T-helper 1 cell (primary cell): ENCODE measurements around the gene GRIA3.

Experiments used
- DNase-seq, 5 donors: peaks; one replicate each; pipeline ENCODE4 v3.0.0-alpha.2; 2012 to 2020
- total RNA-seq, 4 donors: gene quantifications; one replicate each; lab custom pipeline; 2026; lab: John Stamatoyannopoulos, UW

The GRIA3 gene
- 0 to 0.46 (median 0.14) reads per million in 4 donors for total RNA-seq

DNA sequence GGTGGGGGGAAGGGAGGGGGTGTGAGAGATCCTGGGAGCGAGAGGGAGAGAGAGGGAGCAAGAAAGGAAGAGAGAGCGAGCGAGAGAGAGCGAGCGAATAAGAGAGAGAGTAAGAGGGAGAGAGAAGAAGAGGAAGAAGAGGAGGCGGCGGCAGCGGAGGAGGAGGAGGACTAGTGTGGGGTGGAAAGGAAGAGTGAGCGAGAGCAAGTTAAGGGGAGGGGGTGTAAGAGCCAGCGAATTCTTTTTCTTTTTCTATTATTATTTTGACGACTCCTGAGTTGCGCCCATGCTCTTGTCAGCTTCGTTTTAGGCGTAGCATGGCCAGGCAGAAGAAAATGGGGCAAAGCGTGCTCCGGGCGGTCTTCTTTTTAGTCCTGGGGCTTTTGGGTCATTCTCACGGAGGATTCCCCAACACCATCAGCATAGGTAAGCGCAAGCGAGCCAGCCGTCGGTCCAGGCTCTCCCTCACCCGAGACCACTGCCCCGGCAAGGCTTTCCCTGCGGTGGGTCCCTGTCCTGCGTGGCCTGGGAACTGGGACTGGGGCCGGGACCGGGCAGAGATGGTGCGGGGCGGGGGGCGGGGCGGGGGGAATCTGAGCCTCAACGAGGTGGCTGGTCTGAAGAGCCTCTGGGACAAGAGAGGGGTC, at the start of gene GRIA3:
Gene GRIA3, plus strand, starts transcription at position 60 of the 647 bp plus-strand sequence. Its CDS starts 258 bp downstream, at position 318.
- no peak for DNase-seq

DNA sequence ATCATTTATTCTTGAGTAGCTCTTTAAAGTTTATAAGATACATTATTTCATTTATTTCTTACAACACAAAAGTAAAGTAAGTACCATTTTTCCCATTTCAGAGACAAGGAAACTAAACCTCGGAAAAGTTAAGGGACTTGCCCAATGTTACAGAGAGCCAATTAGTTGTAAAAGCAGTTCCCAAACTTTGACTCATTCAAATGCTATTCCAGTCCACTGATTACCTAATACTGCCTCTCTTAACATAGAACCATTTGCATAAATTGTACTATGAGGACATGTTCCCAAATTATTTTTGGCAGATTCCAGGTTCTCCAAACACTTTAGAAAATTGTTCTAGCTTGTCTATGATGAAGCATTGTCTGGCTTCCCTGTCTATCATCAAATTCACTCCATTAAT, 45.6 kb upstream of the GRIA3 start:
- DNase-seq: no peak

DNA sequence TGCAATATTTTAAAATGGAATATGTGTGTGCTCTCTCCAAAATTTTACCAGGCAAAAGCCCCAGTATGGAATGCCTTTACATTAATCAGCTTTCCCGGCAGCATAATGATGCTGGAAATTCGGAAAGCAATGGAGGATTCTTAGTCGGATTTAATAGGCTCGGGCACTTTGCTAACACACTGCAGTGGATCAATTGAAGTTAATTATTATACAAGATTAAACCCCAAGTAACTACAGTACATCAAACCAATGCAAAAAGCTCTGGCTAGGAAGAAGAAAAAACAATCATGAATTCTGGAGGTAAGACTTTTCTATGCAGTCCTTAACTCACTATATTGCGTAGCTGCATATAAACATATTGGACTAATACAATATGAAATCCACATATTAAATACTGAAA, 43.6 kb upstream of the GRIA3 start:
- DNase-seq: no peak

DNA sequence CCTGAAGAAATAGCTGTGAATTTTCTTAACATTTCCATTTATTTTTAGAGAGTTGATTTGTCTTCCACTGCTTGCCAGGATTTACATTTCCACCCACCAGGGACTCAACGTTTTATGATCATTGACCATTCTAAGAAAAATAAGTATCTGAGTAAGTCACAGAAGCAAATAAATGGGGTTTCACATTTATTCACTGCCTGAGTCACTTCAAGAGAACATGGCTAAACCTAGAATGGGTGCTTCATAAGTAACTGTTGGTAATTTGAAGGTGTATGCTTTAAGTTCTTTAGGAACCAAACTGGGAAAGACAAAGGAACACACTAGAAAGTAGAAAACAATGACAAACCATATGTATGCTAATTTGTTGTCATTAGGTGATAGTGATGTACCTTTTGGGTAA, 43.2 kb upstream of the GRIA3 start:
- no peak for DNase-seq

DNA sequence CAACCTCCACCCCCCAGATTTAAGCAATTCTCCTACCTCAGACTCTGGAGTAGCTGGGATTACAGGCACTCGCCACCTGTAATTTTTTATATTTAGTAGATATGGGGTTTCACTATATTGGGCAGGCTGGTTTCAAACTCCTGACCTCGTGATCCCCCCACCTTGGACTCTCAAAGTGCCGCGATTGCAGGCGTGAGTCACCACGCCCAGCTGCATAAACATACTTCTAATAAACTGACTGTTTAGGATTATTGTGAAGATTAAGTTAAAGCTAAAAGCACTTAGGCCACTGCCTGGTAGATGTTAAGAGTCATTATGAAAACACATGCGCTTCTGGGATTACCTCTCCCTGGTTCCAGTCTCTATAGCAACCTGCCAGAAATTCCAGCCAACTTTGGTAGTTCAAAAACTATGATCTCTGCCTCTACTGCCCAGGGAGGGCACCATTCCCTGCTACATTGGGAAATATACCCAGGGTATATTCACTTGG, 30.2 kb upstream of the GRIA3 start:
- DNase-seq: no peak

DNA sequence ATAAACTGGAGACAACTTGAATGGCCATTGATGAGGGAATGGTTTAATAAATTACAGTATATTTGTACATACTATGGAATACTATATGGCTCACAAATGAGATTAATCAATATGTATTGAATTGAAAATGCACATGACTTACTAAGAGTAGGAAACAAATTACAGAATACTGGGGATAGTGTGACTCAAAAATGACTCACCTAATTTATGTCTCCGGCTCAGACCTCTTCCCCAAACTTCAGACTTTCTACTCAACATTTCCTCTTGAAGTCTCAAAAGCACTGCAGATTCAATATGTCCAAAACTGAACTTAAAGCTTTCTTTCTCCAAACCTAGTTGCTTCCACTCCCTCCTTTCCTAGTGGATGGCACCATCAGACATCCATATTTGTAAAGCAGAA, 28.8 kb upstream of the GRIA3 start:
- no peak for DNase-seq

DNA sequence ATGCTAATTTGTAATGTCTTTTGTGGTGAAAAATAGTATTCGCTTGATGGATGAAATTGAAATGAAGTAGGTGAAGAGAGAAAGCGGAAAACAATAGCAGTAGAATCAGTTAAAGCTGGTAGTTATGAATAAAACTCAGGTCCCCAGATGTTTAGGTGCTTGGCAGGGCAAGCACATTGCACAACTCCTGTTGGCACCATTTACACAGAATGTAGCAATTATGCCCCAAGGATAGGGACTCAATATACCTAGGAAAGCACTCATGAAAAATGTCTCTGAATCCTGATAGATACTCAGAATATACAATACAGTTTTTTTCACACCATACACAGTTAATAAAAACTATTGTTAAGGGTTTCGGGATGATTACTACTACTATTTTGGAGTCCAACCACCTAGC, 26.5 kb upstream of the GRIA3 start:
- DNase-seq: no peak

DNA sequence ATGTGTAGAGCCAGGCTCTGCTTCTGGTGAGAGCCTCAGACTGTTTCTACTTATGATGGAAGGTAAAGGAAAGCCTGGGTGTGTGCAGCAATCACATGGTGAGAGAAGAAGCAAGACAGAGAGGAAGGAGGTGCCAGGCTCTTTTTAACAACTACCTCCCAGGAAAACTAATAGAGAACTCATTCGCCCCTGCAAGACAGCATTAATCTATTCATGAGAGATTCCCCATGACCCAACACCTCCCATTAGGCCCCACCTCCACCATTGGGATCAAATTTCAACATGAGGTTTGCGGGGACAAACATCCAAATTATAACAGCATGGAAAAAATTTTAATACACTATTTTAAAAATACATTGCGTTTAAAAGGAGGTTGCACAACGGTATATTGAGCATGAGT, 24.7 kb upstream of the GRIA3 start:
- DNase-seq: no peak

DNA sequence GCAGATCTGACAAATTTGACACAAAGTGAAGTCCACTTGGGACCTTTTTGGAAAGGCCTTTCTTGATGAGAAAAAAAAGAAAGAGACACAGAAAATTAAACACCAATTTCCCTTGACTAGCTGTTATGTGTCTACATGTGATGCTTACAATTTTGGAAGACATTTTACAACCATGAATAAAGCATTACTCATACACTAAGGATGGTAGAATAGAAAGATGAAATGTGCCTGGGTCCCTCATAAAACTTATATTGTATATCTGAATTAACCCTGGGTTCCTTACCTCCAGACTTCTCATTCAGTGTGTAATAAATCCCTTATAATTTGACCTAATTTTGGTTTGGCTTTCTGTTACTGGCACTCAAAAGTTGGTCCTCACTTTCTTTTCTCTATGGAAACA, 16.5 kb upstream of the GRIA3 start:
- no peak for DNase-seq

DNA sequence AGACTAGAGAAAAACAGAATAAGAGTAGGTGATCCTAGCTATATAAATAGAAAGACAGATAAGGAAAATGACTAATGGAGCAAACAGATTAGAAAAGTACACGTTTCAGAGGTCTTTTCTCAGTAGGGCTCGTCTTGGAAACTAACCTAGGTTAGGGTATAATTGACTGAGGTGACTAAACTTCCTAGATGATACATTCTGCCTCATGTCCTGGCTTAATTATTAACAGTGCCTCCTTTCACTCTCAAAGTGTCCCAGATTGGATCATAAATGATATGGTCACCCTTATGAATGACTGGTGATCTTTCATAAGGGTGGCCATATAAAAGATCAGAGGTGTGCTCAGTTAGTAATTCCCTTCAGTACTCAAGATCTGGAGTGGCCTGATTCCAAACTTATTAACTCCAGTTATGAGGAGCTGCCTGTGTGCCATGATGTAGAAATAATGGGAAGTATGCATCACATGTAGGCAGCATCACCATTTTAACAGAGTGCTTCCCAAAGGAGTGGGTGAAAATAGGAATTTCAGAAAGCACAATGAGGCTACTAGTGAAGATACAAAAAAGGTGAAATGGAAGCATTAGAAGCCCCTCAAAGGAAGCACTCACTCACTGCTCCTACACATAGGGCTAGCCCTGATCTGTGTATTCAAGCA, 14.7 kb upstream of the GRIA3 start:
- no peak for DNase-seq

DNA sequence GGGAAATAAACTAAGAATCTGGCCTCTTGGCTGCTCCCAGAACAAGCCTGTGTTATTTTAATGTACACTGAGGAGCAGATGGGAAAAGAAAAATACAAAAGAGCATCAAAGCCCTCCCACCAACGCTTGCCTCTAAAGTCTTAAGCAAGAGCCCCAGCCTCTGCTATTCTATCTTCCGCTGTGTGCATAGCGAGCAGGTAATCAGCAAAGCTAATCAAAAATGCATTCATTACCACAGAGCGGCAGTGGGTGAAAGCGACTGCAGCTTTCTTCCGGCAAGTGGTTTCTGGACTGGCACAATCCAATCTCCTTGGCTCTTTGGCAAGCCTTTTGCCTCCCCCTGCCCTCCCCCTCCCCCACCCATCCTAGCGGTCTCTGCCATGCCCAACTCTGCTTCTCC, 13.5 kb upstream of the GRIA3 start:
- DNase-seq: no peak

DNA sequence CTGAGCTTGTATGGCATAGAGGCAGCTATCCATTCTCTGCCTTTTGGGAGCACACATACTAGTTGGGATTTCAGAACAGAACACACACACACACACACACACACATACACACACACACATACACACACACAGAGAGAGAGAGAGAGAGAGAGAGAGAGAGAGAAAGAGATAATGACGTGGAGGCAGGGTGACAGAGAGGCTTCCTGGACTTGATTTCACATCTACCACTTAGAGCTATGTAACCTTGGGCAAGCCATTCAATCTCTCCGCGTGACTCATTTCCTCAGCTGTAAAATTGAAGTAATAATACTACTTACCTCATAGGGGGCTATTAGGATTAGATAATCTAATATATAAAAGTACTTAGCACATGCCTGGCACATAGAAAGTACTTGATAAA, 12.3 kb upstream of the GRIA3 start:
- DNase-seq: no peak

DNA sequence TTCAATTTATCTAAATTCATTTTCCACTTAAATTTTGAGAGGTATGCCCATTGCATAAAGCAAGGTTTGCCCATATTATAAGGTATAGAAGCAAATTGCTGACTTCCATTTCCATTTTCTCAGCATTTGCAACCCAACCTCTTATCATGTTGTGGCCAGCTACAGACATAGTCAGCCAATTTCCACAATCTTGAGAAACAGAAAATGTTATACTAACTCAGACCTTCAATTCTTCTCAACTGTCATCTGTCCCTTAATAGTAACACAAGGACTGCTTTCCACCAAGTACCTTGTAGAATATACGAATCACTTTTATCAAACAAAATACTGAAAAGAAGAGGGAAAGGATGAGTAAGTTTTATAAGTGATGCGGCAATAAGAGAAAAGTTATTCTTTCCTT, 11.2 kb upstream of the GRIA3 start:
- DNase-seq: no peak

DNA sequence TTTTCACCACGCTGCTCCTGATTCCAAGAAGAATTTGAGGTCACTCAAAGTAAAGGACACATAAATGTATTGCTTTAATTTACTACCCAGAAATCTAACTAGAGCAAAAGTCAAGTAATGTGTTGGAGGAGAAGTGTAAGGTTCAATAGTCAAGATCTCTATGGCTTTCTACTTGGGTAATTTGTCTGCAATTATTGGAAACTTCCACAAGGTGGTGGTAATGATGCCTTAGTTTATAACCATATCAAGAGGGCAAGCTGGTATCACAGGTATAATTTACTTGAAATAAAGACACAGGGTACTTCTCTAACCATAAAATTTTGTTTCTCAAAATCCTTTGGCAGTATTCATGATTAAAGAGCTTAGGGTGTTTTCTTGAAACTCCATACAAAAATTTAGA, 10.2 kb upstream of the GRIA3 start:
- no peak for DNase-seq

DNA sequence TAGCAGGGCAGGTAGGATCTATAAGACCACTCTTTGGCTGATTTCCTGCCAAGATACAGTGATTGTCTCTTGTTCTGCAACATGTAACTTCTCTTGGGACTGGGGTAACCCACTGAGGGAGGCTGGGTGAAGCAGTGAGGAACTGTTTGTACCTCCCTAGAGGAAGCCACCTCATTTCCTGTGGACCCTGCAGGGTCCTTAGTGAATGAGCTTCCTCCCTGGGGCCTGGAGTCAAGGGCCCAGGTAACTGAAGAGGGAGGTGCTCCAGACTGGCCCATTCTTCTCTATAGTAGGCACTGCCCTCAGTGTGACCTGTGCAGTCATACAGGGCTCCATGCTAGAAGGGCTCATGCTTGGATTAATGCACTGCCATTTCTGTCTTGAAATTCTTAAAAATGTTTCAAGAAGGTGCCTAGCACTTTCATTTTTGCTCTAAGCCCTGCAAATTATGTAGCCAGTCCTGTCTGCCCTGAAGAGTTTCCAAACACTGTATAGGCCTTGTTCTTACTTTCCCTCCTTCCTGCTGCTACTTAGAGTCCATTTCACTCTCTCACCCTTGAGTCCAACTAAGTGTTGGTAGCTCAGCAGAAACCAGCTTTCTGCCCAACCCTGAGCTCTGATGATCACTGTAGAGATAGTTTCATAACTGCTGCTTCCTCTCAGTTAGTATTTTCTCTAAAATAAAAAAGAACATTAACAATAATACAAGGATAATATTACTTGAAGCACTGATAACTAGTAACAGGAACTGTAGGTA, 8.5 kb upstream of the GRIA3 start:
- no peak for DNase-seq

DNA sequence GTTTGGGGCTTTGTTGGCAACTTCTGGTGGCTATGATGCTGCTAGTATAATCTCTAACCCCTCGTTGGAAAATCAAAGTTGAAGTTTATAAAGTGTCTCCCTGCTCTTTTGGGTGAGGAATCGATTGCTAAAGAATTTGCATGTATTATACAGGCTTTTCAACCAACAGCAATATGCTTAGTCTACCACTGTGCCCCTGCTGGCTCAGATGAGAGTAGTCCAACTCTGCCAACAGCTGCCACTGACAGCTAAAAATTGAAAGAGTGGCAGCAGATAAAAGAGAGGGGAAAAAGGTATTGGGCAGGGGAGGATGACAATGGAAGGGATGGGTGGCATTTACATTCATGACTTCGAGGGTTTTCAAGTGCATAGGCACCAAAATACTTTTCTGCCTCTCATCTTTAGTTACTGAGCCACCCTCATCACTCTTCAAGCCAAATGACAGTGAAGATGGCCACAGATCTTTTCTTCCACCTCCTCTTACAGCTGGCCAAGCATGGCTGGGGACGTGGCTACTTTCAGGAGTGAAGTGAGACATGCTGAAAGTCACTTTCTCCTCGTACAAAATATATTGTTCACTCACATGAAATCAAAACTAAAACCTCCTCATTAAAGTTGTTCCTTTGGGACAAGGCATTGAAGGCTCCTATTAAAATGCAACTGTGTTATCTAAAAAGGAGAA, 2.7 kb upstream of the GRIA3 start:
- no peak for DNase-seq

DNA sequence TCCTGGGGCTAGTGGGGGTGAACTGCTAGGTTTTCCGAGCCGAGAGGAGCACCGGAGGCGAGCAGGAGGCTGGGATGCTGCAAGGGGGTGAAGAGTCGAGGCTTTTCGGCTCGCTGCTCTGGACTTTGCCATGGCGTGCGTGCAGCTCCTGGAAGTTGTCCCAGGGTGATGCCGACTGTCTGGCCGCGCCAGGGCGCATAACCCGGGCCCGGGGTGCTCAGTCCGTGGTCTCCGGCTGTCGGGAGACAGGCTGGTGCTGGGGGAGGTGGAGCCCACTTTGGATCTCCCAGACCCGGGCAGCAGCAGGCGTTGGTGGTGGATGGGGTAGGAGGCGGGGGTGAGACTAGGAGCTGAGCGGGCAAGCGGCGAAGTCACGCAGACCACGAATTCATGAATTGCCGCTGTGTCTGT, 793 bp downstream of the GRIA3 start:
- no peak for DNase-seq

DNA sequence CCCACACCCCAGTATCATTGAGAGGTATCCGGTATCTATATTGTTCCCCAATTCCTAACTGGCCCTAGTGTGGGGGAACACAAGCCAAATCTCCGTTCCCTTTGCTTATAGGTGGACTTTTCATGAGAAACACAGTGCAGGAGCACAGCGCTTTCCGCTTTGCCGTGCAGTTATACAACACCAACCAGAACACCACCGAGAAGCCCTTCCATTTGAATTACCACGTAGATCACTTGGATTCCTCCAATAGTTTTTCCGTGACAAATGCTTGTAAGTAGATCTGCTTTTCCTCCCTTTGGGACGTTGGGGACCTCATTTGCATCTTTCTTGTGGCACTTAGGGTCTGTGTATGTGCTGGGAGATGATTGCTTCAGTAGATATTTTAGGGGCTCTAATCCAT, 1.6 kb downstream of the GRIA3 start:
- no peak for DNase-seq

DNA sequence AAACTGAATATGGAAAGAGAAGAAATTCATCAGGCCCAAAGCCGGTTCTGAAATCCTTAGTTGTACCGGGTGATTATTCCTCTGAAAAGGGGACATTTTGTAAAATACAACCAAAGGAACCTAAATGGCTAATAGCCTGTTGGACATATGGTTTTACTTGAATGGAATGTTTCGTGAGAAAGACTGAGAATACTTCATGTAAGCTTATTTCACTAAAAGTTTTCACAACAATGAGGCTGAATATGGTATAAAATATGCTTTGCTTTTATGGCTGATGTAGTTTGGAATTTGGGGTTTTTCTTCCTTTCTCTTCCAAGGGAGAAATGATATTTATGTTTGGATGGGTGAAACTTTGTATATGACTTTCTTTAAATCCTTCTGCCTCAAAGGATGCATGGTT, 2.7 kb downstream of the GRIA3 start:
- DNase-seq: no peak

DNA sequence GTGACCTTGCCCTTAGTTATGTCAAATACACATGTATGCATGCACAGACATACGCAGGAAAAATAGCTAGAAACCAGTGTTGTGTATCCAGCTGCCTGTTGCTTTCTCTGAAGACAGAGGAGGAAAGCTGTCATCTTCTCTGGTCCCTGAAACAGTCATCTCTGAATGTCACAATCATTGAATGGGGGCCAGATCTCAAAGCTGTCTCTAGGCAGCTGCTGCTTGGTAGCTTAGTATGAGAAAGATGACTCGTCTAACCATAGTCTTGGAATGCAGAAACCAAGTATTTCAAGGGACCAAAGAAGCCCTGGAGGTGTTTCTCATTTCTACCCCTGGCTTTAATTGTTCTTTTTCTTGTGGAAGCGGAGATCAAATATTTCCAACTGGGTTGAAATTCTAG, 4.0 kb downstream of the GRIA3 start:
- no peak for DNase-seq

DNA sequence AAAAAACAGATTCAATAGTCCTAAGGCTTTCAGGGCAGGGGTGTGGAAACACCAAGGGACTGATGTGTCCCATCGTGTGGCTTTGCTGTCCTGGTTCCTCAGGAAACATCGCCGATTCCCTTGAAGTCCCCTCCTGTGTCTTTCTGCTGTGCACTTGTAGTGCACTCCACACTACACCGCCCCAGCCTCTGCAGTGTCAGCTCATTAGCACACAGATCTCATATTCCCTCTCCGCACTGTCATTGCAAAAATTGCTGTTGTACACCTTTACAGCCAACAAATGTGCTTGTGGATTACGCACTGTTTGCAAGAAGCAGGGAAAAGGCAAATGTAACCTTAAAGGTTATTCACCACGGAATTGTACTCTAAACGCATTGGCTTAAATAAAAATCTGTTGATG, 5.3 kb downstream of the GRIA3 start:
- no peak for DNase-seq

DNA sequence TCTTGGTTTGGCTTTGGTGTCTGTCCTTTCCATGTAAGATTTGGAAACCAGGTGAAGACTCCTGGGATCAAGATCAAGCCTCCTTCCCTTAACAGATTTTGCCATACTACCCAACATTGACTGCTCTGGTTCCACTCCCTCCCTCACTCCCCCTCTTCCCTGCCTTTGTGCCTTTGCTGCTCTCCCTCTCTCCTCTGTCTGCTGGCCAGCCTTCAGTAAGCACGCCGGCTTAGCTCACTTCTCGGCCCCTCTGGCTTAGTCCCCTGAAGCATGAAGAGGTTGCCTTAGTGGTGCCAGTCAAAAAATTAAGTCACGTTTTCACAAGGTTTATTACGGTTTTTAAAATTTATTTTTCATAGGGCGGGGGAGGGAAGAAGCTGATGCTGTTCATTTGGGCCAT, 6.0 kb downstream of the GRIA3 start:
- no peak for DNase-seq

DNA sequence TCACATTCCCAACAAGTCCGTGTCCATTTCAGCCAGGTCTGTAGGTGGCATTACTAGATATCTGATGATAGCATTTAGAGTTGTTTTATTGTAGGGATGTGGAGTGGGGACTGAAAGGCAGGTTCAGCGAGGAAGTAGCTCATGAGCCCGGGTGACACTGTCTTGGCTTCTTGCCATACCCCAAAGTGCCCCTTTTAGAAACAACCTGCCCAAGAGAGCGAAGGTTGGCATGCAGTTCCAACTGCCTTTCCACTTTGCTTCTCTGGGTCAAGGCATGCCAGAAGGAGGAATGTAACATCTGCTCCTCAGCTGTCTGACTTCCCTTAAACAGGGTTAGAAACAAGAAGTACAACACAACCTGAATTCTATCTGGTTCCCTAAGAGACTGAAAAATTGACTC, 9.0 kb downstream of the GRIA3 start:
- DNase-seq: no peak
